HG02678 (cell line): Measurements from ENCODE around the gene PGAM2.
A peak's percentile ranks its signal among the peaks of the same experiment; 100 is the strongest.
"Not testable (repeated sequence)": the region's sequence is repeated elsewhere in the genome, so short reads cannot be mapped to it uniquely, and the experiment has no call there.

Experiments used
- ATAC-seq: cut with Tn5 transposase; IDR thresholded peaks from one replicate; pipeline ENCODE4 v1.9.1; 2021; ENCODE audit warnings: mild to moderate bottlenecking, moderate library complexity; ENCODE audit not compliant: unreplicated experiment

The PGAM2 gene

GRCh38 chr7:44052771-44053365 is 12.5 kb downstream of the PGAM2 start:
- no peak for ATAC-seq

- no peak for ATAC-seq
Observed at GRCh38 chr7:44051611-44052220, 13.7 kb downstream of the PGAM2 start.

GRCh38 chr7:44050915-44051560 is 14.3 kb downstream of the PGAM2 start:
- ATAC-seq = no peak

- ATAC-seq = no peak
Observed at GRCh38 chr7:44050121-44050914, 15.0 kb downstream of the PGAM2 start.

- no peak for ATAC-seq
Observed at GRCh38 chr7:44048031-44048795, 17.2 kb downstream of the PGAM2 start.

GRCh38 chr7:44046321-44047061 is 18.9 kb downstream of the PGAM2 start:
- peak; percentile 65 for ATAC-seq

- ATAC-seq = no peak
Observed at GRCh38 chr7:44045226-44046014, 19.9 kb downstream of the PGAM2 start.

GRCh38 chr7:44044315-44045225 is 20.8 kb downstream of the PGAM2 start, which contains the start of gene DBNL:
Gene DBNL, plus strand, starts transcription at chr7:44044702. Its CDS starts 36 bp downstream, at chr7:44044738.
- ATAC-seq = peak; percentile 76

- ATAC-seq = no peak
Observed at GRCh38 chr7:44043902-44044301, 21.5 kb downstream of the PGAM2 start.

- ATAC-seq = no peak
Observed at GRCh38 chr7:44042221-44042620, 23.1 kb downstream of the PGAM2 start.

- peak; percentile 48 for ATAC-seq
Observed at GRCh38 chr7:44040493-44040891, 24.9 kb downstream of the PGAM2 start.

- peak; percentile 4 for ATAC-seq
Observed at GRCh38 chr7:44039800-44040492, 25.4 kb downstream of the PGAM2 start.

GRCh38 chr7:44038961-44039558 is 26.3 kb downstream of the PGAM2 start:
- peak; percentile 63 for ATAC-seq

GRCh38 chr7:44038553-44038952 is 26.8 kb downstream of the PGAM2 start:
- not testable (repeated sequence) for ATAC-seq

- ATAC-seq = not testable (repeated sequence)
Observed at GRCh38 chr7:44037951-44038350, 27.4 kb downstream of the PGAM2 start.

GRCh38 chr7:44036364-44036763 is 29.0 kb downstream of the PGAM2 start:
- not testable (repeated sequence) for ATAC-seq
